AG09309 (cell line): Measurements from ENCODE around the gene SHISA5.

Source experiments
- DNase-seq: peaks from one replicate; pipeline ENCODE4 v3.0.0-alpha.2; 2010; ENCODE audit warnings: low read depth
- H3K4me3 ChIP-seq: 2 replicates; pipeline ENCODE4 v1.5.1; 2011; ENCODE audit warnings: mild to moderate bottlenecking, low read depth, low read length, moderate library complexity; ENCODE audit not compliant: control insufficient read depth
- CTCF ChIP-seq: IDR thresholded peaks from 2 replicates; pipeline ENCODE4 v1.5.1; 2011; ENCODE audit warnings: mild to moderate bottlenecking, low read depth, low read length, inconsistent platforms; ENCODE audit not compliant: insufficient read depth, control insufficient read depth; ENCODE audit errors: missing control alignments

Gene SHISA5

GRCh38 chr3:48431224-48432029, 72.5 kb downstream of the SHISA5 start:
- no peak for TF ChIP-seq CTCF
- no peak overlapping the region for H3K4me3 ChIP-seq
- DNase-seq = no peak

- H3K4me3 ChIP-seq = no peak overlapping the region
- no peak for DNase-seq
Measured at GRCh38 chr3:48430708-48431101, 73.3 kb downstream of the SHISA5 start.

DNA sequence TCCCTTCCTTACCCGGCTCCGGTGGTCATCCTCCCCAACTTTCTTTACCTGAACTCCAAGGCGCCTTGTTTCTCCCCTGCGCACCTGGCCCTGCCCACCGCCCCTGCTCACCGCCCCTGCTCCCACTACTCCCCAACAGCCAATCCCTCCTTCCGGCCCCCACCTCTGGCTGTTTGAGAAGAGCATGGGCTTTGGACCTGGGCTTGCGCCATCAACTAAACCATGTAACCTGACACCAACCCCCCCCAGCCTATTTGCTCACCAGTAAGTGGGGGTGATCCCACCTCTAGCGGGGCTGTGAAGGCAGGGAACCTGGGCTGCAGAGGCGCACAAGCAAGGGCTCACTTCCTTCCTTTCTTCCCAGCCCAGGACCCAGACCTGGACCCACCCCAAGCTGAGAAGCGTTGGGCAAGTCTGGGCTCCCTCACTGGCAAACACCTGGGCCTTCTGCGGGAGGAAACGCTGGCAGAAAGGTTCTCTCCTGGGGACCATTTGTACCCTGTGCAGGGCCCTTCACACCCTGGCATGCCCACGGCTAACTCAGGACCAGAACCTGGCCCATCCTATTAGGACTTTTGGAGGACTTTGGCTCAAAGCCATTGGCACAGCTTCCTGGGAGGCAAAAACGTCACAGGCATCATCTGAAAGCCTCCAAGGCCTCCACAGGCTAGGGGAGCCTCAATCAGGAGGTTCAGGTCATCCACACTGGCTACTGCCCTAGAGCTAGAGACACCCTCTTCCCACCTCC, 73.8 kb downstream of the SHISA5 start, which contains the start of gene PLXNB1:
Gene PLXNB1, minus strand, starts transcription at position 127 of the 748 bp plus-strand sequence. CDS start 5,475 bp downstream, outside the sequence.
- no peak for DNase-seq
- TF ChIP-seq CTCF = no peak
- peak within 1 kb of the TSS; percentile 58 for H3K4me3 ChIP-seq

More at GRCh38 chr3:48430708-48431101, 73.3 kb downstream of the SHISA5 start:
- TF ChIP-seq CTCF = no peak

DNA sequence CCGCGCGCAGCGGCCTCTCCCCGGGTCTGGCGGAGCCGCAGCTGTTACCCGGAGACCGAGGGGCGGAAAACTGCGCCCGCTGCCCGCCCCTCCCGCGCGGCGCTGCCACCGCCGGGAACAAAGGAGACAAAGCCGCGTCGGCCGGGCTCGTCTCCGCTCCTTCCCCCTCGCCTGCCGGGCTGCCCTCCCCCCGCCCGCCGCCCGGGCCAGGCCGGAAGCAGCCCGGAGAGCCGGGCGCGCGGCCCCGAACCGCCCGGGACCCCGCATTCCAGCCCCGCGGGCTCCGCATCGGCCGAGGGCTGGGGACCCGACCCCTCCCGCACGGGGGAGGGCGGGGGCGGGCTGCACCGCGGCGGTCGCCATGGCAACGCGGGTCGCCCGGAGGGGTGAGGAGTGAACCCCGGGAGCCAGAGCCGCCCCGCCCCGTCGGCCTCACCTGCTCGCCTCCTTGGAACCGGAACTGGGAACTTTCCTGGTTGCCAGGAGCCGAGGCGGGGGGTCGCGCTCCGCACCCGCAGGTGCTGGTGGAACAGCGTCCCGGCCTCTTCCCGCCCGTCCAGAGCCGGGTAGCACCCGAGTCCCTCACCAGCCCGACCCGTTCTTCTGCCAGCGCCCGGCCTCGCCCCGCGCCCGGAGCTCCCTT, 74.5 kb downstream of the SHISA5 start:
- TF ChIP-seq CTCF = no peak
- no peak for DNase-seq
- peak overlapping the region; percentile 58 for H3K4me3 ChIP-seq

GRCh38 chr3:48428572-48429316, 75.2 kb downstream of the SHISA5 start:
- no peak for DNase-seq
- no peak for TF ChIP-seq CTCF
- H3K4me3 ChIP-seq = peak overlapping the region; percentile 58

DNA sequence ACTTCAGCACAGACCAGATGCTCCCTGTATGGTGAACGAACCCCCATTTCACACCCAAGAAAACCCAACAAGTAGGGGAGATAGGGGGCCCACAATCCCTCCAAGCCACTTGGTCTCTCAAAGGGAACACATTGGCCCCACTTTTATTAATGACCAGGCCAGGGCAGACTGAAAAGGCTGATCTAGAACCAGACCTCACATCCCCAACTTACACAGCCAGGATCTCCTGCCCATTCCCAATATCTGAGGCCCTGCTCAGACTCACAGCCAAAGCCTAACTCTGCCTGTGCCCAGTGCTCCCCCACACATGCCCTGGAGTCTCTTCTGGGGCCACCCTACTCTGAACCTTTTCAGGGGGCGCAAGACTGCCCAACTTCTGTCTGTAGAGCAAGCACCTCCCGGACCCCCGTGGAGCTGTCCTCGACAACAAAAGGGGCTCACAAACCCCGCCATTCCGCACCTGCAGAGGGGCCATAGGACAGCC, 75.8 kb downstream of the SHISA5 start:
- no peak for TF ChIP-seq CTCF
- H3K4me3 ChIP-seq = peak overlapping the region; percentile 58
- no peak for DNase-seq
